H9 (cell line): ENCODE data around the gene NOP56. TPM values are rescaled to one million over a fixed set of nuclear protein-coding genes. Genes with fewer than 3 reads are reported as not detected.

Experiments used
- DNase-seq: peaks from one replicate; pipeline ENCODE4 v3.0.0-alpha.2; 2017
- H2AFZ ChIP-seq: one replicate; pipeline ENCODE4 v1.6.1; 2013; ENCODE audit warnings: mild to moderate bottlenecking, low read length, control low read depth, moderate library complexity
- H2AK5ac ChIP-seq: 2 replicates; pipeline ENCODE4 v1.6.1; 2013; ENCODE audit warnings: low read length, control low read depth, mixed read lengths; ENCODE audit not compliant: insufficient read length
- H2BK120ac ChIP-seq: one replicate; pipeline ENCODE4 v1.6.1; 2013; ENCODE audit warnings: low read depth, mild to moderate bottlenecking, low read length, control low read depth, inconsistent platforms; ENCODE audit not compliant: poor library complexity, severe bottlenecking
- H2BK12ac ChIP-seq: 2 replicates; pipeline ENCODE4 v1.6.1; 2013; ENCODE audit warnings: low read length, control low read depth, mixed read lengths, low read depth; ENCODE audit not compliant: insufficient read length
- H2BK15ac ChIP-seq: 2 replicates; pipeline ENCODE4 v1.6.1; 2013; ENCODE audit warnings: low read depth, low read length, control low read depth
- H2BK20ac ChIP-seq: one replicate; pipeline ENCODE4 v1.6.1; 2013; ENCODE audit warnings: low read depth, mild to moderate bottlenecking, low read length, control low read depth, inconsistent platforms; ENCODE audit not compliant: poor library complexity, severe bottlenecking
- H2BK5ac ChIP-seq: 2 replicates; pipeline ENCODE4 v1.6.1; 2013; ENCODE audit warnings: low read length, control low read depth, mixed read lengths; ENCODE audit not compliant: insufficient read length
- H3K14ac ChIP-seq: 2 replicates; pipeline ENCODE4 v1.6.1; 2013; ENCODE audit warnings: low read length, control low read depth; ENCODE audit not compliant: insufficient read depth
- H3K18ac ChIP-seq: 2 replicates; pipeline ENCODE4 v1.6.1; 2013; ENCODE audit warnings: low read depth, mild to moderate bottlenecking, mixed read lengths, low read length, control low read depth; ENCODE audit not compliant: insufficient read length
- H3K23ac ChIP-seq: 2 replicates; pipeline ENCODE4 v1.6.1; 2013; ENCODE audit warnings: low read length, control low read depth, mixed read lengths, low read depth; ENCODE audit not compliant: insufficient read length
- H3K23me2 ChIP-seq: 2 replicates; pipeline ENCODE4 v1.6.1; 2013; ENCODE audit warnings: low read depth, mild to moderate bottlenecking, mixed read lengths, low read length, control low read depth; ENCODE audit not compliant: insufficient read length, poor library complexity, severe bottlenecking
- H3K27ac ChIP-seq: 2 replicates; pipeline ENCODE4 v1.5.1; 2013; ENCODE audit warnings: low read length, control low read depth, mixed read lengths, low read depth; ENCODE audit not compliant: insufficient read length
- H3K27me3 ChIP-seq: 2 replicates; pipeline ENCODE4 v1.6.1; 2013; ENCODE audit warnings: low read length, control low read depth, inconsistent platforms; ENCODE audit not compliant: insufficient read depth
- H3K4ac ChIP-seq: 2 replicates; pipeline ENCODE4 v1.6.1; 2013; ENCODE audit warnings: low read depth, mild to moderate bottlenecking, control low read depth, inconsistent platforms, low read length, moderate library complexity
- H3K4me1 ChIP-seq: 2 replicates; pipeline ENCODE4 v1.6.1; 2013; ENCODE audit warnings: low read length, control low read depth, inconsistent platforms; ENCODE audit not compliant: insufficient read depth
- H3K4me2 ChIP-seq: 2 replicates; pipeline ENCODE4 v1.6.1; 2013; ENCODE audit warnings: low read length, control low read depth, mixed read lengths; ENCODE audit not compliant: insufficient read length, insufficient read depth
- H3K56ac ChIP-seq: 2 replicates; pipeline ENCODE4 v1.6.1; 2013; ENCODE audit warnings: low read depth, mild to moderate bottlenecking, mixed read lengths, low read length, control low read depth; ENCODE audit not compliant: insufficient read length
- H3K79me1 ChIP-seq: 2 replicates; pipeline ENCODE4 v1.6.1; 2013; ENCODE audit warnings: low read depth, mild to moderate bottlenecking, moderate library complexity, low read length, control low read depth, inconsistent platforms; ENCODE audit not compliant: insufficient read depth, poor library complexity, severe bottlenecking
- H3K79me2 ChIP-seq: 2 replicates; pipeline ENCODE4 v1.6.1; 2013; ENCODE audit warnings: low read length, control low read depth, inconsistent platforms; ENCODE audit not compliant: insufficient read depth
- H3K9ac ChIP-seq: 2 replicates; pipeline ENCODE4 v1.6.1; 2013; ENCODE audit warnings: low read length, control low read depth, mixed read lengths; ENCODE audit not compliant: insufficient read length; ENCODE audit errors: extremely low read depth
- H3K9me3 ChIP-seq: one replicate; pipeline ENCODE4 v1.6.1; 2013; ENCODE audit warnings: low read depth, low read length, inconsistent platforms; ENCODE audit not compliant: control insufficient read depth
- H3T11ph ChIP-seq: one replicate; pipeline ENCODE4 v1.6.1; 2013; ENCODE audit warnings: mild to moderate bottlenecking, low read length, control low read depth, inconsistent platforms
- H4K20me1 ChIP-seq: one replicate; pipeline ENCODE4 v1.6.1; 2013; ENCODE audit not compliant: control insufficient read depth, insufficient read length, insufficient read depth
- H4K5ac ChIP-seq: 2 replicates; pipeline ENCODE4 v1.6.1; 2013; ENCODE audit warnings: low read depth, mild to moderate bottlenecking, mixed read lengths, low read length, control low read depth; ENCODE audit not compliant: insufficient read length
- H4K8ac ChIP-seq: replicated peaks from 2 replicates; pipeline ENCODE4 v1.6.1; 2013; ENCODE audit warnings: low read length, control low read depth, mixed read lengths, low read depth; ENCODE audit not compliant: insufficient read length
- H4K91ac ChIP-seq: 2 replicates; pipeline ENCODE4 v1.6.1; 2013; ENCODE audit warnings: low read depth, mild to moderate bottlenecking, moderate library complexity, mixed read lengths, low read length, control low read depth; ENCODE audit not compliant: insufficient read length
- H3K27ac Mint-ChIP-seq, 3 experiments: 2 replicates in 2 of 3; 3 replicates in 1 of 3; pipeline ENCODE4 v1.8.0; 2020 to 2021; ENCODE audit warnings: mixed read lengths in 3 of 3, mild to moderate bottlenecking in 1 of 3, moderate library complexity in 1 of 3
- H3K27me3 Mint-ChIP-seq: 2 replicates; pipeline ENCODE4 v1.8.0; 2021; ENCODE audit warnings: low read depth, mild to moderate bottlenecking, moderate library complexity, mixed read lengths
- H3K36me3 Mint-ChIP-seq, 3 experiments: 2 replicates in 2 of 3; 3 replicates in 1 of 3; pipeline ENCODE4 v1.8.0; 2020 to 2021; ENCODE audit warnings: low read depth in 3 of 3, mixed read lengths in 3 of 3; ENCODE audit not compliant: insufficient read depth in 1 of 3
- H3K4me1 Mint-ChIP-seq, 2 experiments: 2 replicates each; pipeline ENCODE4 v1.8.0; 2020; ENCODE audit warnings: mixed read lengths in 2 of 2
- H3K4me3 Mint-ChIP-seq, 2 experiments: 2 replicates in 1 of 2; 3 replicates in 1 of 2; pipeline ENCODE4 v1.8.0; 2020 to 2021; ENCODE audit warnings: mild to moderate bottlenecking in 2 of 2, mixed read lengths in 2 of 2, moderate library complexity in 1 of 2
- H3K9me3 Mint-ChIP-seq, 2 experiments: 2 replicates in 1 of 2; 3 replicates in 1 of 2; pipeline ENCODE4 v1.8.0; 2020; ENCODE audit warnings: mild to moderate bottlenecking in 2 of 2, mixed read lengths in 2 of 2, moderate library complexity in 1 of 2
- WGBS: extraction: QIAGEN DNeasy Blood & Tissue Kit; methylation state at CpG from one replicate; pipeline ENCODE4 v1.1.7; 2013; ENCODE audit warnings: missing lambda C conversion rate, low lambda C conversion rate, mixed read lengths; ENCODE audit not compliant: insufficient read length; ENCODE audit errors: extremely low coverage; 5-methylcytosine and 5-hydroxymethylcytosine counted together
- total RNA-seq: library from RNA; stranded (reverse); gene quantifications from 2 replicates; pipeline ENCODE4 v1.2.1, GENCODE V29; 2021
- TF ChIP-seq, protein P1 (sequence below): fragments of 200-600 bp; sonication (generic); conservative IDR thresholded peaks from 3 replicates; pipeline ENCODE4 v1.8.0; 2021; ENCODE audit warnings: antibody characterized with exemption, mild to moderate bottlenecking

NOP56 gene
- total RNA-seq, 1 experiment from 2014 or later: 774 TPM

DNA sequence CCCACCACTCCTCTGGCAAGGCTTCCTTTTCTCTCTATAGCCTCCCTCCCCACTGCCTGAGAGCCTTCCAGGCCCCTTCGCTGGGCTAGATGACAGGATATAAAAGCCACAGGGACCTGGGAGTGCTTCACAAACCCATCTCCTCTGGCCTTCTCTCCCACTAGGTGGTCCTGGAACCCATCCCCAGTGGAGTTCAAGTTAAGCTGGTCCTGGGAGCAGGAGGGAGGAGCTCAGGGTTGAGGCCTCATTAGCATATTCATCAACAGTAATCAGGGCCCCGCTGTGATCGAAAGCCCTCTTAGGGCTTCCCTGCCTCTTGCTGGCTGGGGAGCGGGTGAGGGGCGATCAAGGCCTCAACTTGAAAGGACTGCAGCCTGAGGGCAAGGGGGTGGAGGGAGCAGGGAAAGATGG is 49.2 kb downstream of the NOP56 start:
- no peak overlapping the region for H4K8ac ChIP-seq
- no peak overlapping the region for H2AFZ ChIP-seq
- no peak overlapping the region for H3K27ac ChIP-seq
- H3K23me2 ChIP-seq: no peaks in the 10 kb centered on the region
- no peak overlapping the region for H3K23ac ChIP-seq
- H4K5ac ChIP-seq: no peak overlapping the region
- H3K4ac ChIP-seq: no peak overlapping the region
- H3K9me3 ChIP-seq: no peaks in the 10 kb centered on the region
- peaks cover 10% of the 10 kb centered on the region; the same call in 1 of the 2 replicates for H3K27me3 ChIP-seq
- TF ChIP-seq, protein P1, sequence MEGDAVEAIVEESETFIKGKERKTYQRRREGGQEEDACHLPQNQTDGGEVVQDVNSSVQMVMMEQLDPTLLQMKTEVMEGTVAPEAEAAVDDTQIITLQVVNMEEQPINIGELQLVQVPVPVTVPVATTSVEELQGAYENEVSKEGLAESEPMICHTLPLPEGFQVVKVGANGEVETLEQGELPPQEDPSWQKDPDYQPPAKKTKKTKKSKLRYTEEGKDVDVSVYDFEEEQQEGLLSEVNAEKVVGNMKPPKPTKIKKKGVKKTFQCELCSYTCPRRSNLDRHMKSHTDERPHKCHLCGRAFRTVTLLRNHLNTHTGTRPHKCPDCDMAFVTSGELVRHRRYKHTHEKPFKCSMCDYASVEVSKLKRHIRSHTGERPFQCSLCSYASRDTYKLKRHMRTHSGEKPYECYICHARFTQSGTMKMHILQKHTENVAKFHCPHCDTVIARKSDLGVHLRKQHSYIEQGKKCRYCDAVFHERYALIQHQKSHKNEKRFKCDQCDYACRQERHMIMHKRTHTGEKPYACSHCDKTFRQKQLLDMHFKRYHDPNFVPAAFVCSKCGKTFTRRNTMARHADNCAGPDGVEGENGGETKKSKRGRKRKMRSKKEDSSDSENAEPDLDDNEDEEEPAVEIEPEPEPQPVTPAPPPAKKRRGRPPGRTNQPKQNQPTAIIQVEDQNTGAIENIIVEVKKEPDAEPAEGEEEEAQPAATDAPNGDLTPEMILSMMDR: no peak
- no peak overlapping the region for H3K18ac ChIP-seq
- no peaks in the 10 kb centered on the region for H3K79me1 ChIP-seq
- no peaks in the 10 kb centered on the region for H4K20me1 ChIP-seq
- no peak overlapping the region for H2BK15ac ChIP-seq
- H2BK12ac ChIP-seq: no peak overlapping the region
- peak overlapping the region in 1 of 2 experiments; percentile 62; a peak in 3 of 5 replicates for H3K4me3 Mint-ChIP-seq
- H4K91ac ChIP-seq: no peak overlapping the region
- peaks cover 4% of the 10 kb centered on the region; the same call in 1 of the 2 replicates for H3K4me1 ChIP-seq
- H3K9ac ChIP-seq: no peak overlapping the region
- peaks cover 35 to 47% of the 10 kb centered on the region in 2 experiments for H3K4me1 Mint-ChIP-seq
- H3T11ph ChIP-seq: no peak overlapping the region
- no peak overlapping the region for H2AK5ac ChIP-seq
- H2BK120ac ChIP-seq: no peak overlapping the region
- no peaks in the 10 kb centered on the region for H3K9me3 Mint-ChIP-seq
- H3K27ac Mint-ChIP-seq: no peak overlapping the region; a peak in 1 of 7 replicates
- no peak overlapping the region for H3K14ac ChIP-seq
- no peak overlapping the region for H2BK20ac ChIP-seq
- no peaks in the 10 kb centered on the region for H3K79me2 ChIP-seq
- no peak overlapping the region for H2BK5ac ChIP-seq
- no peaks in the 10 kb centered on the region for H3K36me3 Mint-ChIP-seq
- H3K27me3 Mint-ChIP-seq: peaks cover 94% of the 10 kb centered on the region
- DNase-seq: peak; percentile 88
- no CpG with 5 or more reads among the region's 5 CpGs for WGBS
- peak overlapping the region; percentile 5 for H3K4me2 ChIP-seq
- H3K56ac ChIP-seq: no peak overlapping the region
